ENCODE results near the gene LRP2.

DNA sequence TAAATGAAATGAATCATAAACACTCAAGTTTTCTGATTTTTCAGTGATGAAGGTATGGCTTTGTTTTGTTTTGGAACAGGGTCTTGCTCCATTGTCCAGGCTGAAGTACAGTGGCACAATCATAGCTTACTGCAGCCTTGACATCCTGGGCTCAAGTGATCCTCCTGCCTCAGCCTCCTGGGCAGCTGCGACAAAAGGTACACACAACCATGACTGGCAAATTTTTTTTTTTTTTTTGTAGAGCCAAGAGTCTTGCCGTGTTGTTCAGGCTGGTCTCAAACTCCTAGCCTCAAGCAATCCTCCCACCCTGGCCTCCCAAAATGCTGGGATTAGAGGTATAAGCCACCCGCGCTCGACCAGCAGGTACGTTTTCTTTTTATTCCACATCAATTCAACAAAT, 22.5 kb upstream of the LRP2 start:
- TF ChIP-seq, protein P1, sequence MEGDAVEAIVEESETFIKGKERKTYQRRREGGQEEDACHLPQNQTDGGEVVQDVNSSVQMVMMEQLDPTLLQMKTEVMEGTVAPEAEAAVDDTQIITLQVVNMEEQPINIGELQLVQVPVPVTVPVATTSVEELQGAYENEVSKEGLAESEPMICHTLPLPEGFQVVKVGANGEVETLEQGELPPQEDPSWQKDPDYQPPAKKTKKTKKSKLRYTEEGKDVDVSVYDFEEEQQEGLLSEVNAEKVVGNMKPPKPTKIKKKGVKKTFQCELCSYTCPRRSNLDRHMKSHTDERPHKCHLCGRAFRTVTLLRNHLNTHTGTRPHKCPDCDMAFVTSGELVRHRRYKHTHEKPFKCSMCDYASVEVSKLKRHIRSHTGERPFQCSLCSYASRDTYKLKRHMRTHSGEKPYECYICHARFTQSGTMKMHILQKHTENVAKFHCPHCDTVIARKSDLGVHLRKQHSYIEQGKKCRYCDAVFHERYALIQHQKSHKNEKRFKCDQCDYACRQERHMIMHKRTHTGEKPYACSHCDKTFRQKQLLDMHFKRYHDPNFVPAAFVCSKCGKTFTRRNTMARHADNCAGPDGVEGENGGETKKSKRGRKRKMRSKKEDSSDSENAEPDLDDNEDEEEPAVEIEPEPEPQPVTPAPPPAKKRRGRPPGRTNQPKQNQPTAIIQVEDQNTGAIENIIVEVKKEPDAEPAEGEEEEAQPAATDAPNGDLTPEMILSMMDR (IDR thresholded peaks at IDR 0.05; ENCODE audit: poor library complexity): no peak
- no peak for TF ChIP-seq EZH2 (IDR thresholded peaks at IDR 0.05; ENCODE audit: borderline replicate concordance)

All from hepatocyte (in vitro differentiated cells).